DMS 273 (cell line): ENCODE results near the gene FBXL14.

ENCODE experiments used
- DNase-seq: peaks from one replicate; lab custom pipeline; 2025; ENCODE audit not compliant: unreplicated experiment; lab: John Stamatoyannopoulos, UW

FBXL14 gene

GRCh38 chr12:1540690-1541089, 53.7 kb downstream of the FBXL14 start:
- no peak for DNase-seq

- DNase-seq: no peak
Observed at GRCh38 chr12:1539135-1539534, 55.2 kb downstream of the FBXL14 start.

GRCh38 chr12:1536817-1537216, 57.6 kb downstream of the FBXL14 start:
- no peak for DNase-seq

- no peak for DNase-seq
Observed at GRCh38 chr12:1534748-1535147, 59.6 kb downstream of the FBXL14 start.

GRCh38 chr12:1533602-1534304, 60.6 kb downstream of the FBXL14 start:
- DNase-seq: no peak

GRCh38 chr12:1533205-1533601, 61.2 kb downstream of the FBXL14 start:
- DNase-seq: no peak

- DNase-seq: no peak
Observed at GRCh38 chr12:1532375-1533165, 61.8 kb downstream of the FBXL14 start.

- no peak for DNase-seq
Observed at GRCh38 chr12:1531654-1532374, 62.6 kb downstream of the FBXL14 start.

GRCh38 chr12:1531153-1531653, 63.2 kb downstream of the FBXL14 start:
- DNase-seq: peak; percentile 56

GRCh38 chr12:1530592-1531152, 63.7 kb downstream of the FBXL14 start:
- peak; percentile 56 for DNase-seq

GRCh38 chr12:1529862-1530591, 64.4 kb downstream of the FBXL14 start:
- peak; percentile 53 for DNase-seq

- no peak for DNase-seq
Observed at GRCh38 chr12:1529228-1529861, 65.0 kb downstream of the FBXL14 start.

GRCh38 chr12:1528791-1529190, 65.6 kb downstream of the FBXL14 start:
- peak; percentile 16 for DNase-seq

- DNase-seq: no peak
Observed at GRCh38 chr12:1527789-1528188, 66.6 kb downstream of the FBXL14 start.

- DNase-seq: no peak
Observed at GRCh38 chr12:1525858-1526257, 68.5 kb downstream of the FBXL14 start.

GRCh38 chr12:1523558-1524050, 70.8 kb downstream of the FBXL14 start:
- DNase-seq: no peak

GRCh38 chr12:1523046-1523445, 71.3 kb downstream of the FBXL14 start:
- no peak for DNase-seq

GRCh38 chr12:1519642-1520041, 74.7 kb downstream of the FBXL14 start:
- DNase-seq: peak; percentile 37

GRCh38 chr12:1518591-1519516, 75.5 kb downstream of the FBXL14 start:
- DNase-seq: peak; percentile 67
